ENCODE measurements around the gene PRDM11.

Gene PRDM11

GRCh38 chr11:45147891-45148675 lies 1.6 kb downstream of the PRDM11 start:
- Histone ChIP-seq H3K27me3 (replicated peaks) (peaks cover 8% of the 10 kb centered on the region), H3K27ac (no peak overlapping the region), H3K36me3 (replicated peaks) (no peaks in the 10 kb centered on the region), H3K4me3 (ENCODE audit: low read depth, low read length) (peak overlapping the region; percentile 76)
- no peak for TF ChIP-seq CTCF (IDR thresholded peaks at IDR 0.05; ENCODE audit: low read depth, low read length, missing control alignments)
- no peak for DNase-seq
- in situ Hi-C loops (cut with HindIII; ENCODE audit: low pct_ligation_motif_present, low sequenced_read_pairs), result no loop called here

GRCh38 chr11:45149483-45150056 lies 3.1 kb downstream of the PRDM11 start:
- DNase-seq, result no peak
- Histone ChIP-seq H3K4me3 (ENCODE audit: low read depth, low read length) (no peak overlapping the region), H3K27ac (no peak overlapping the region), H3K27me3 (replicated peaks) (peaks cover 6% of the 10 kb centered on the region), H3K36me3 (replicated peaks) (no peaks in the 10 kb centered on the region)
- in situ Hi-C loops (cut with HindIII; ENCODE audit: low pct_ligation_motif_present, low sequenced_read_pairs), result no loop called here
- TF ChIP-seq CTCF (IDR thresholded peaks at IDR 0.05; ENCODE audit: low read depth, low read length, missing control alignments), result no peak

- in situ Hi-C loops (cut with HindIII; ENCODE audit: low pct_ligation_motif_present, low sequenced_read_pairs), result no loop called here
- Histone ChIP-seq H3K27me3 (replicated peaks) (peaks cover 1% of the 10 kb centered on the region), H3K36me3 (replicated peaks) (no peaks in the 10 kb centered on the region), H3K4me3 (ENCODE audit: low read depth, low read length) (no peak overlapping the region), H3K27ac (no peak overlapping the region)
- no peak for DNase-seq
- no peak for TF ChIP-seq CTCF (IDR thresholded peaks at IDR 0.05; ENCODE audit: low read depth, low read length, missing control alignments)
Measured at GRCh38 chr11:45150301-45150700, 3.9 kb downstream of the PRDM11 start.

GRCh38 chr11:45150943-45151342 lies 4.5 kb downstream of the PRDM11 start:
- Histone ChIP-seq H3K27ac (no peak overlapping the region), H3K4me3 (ENCODE audit: low read depth, low read length) (no peak overlapping the region), H3K27me3 (replicated peaks) (no peaks in the 10 kb centered on the region), H3K36me3 (replicated peaks) (no peaks in the 10 kb centered on the region)
- no peak for DNase-seq
- no peak for TF ChIP-seq CTCF (IDR thresholded peaks at IDR 0.05; ENCODE audit: low read depth, low read length, missing control alignments)
- in situ Hi-C loops (cut with HindIII; ENCODE audit: low pct_ligation_motif_present, low sequenced_read_pairs), result no loop called here

- no peak overlapping the region for H3K27ac ChIP-seq
- no peaks in the 10 kb centered on the region for H3K27me3 ChIP-seq (replicated peaks)
- H3K4me3 ChIP-seq (ENCODE audit: low read depth, low read length), result no peak overlapping the region
- in situ Hi-C loops (cut with HindIII; ENCODE audit: low pct_ligation_motif_present, low sequenced_read_pairs), result no loop called here
- TF ChIP-seq CTCF (IDR thresholded peaks at IDR 0.05; ENCODE audit: low read depth, low read length, missing control alignments), result no peak
- no peak for DNase-seq
- H3K36me3 ChIP-seq (replicated peaks), result no peaks in the 10 kb centered on the region
Measured at GRCh38 chr11:45151362-45151982, 5.0 kb downstream of the PRDM11 start.
